GM19455 (cell line): ENCODE results near the gene LRRC57.
A peak's percentile ranks its signal among the peaks of the same experiment; 100 is the strongest.

Experiments
- ATAC-seq: cut with Tn5 transposase; IDR thresholded peaks from one replicate; pipeline ENCODE4 v1.9.1; 2021; ENCODE audit not compliant: unreplicated experiment

The LRRC57 gene

DNA sequence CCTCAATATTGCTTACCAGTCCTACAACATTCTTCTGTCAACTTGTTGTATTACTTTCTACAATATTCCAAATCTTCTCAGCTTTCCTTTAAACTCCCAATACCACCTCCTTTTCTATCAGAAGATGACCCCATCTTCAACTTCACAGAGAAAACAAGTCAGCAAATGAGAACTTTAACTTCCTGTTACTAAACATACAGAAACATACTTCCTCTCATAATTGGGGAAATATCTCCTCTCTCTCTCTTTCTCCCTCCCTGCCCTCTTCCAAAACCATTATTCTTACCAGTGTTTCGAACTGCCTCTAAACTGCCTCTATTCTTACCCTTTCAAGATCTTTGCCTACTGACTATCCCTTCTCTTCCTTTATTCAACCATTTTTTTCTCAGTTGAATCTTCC lies 54.9 kb downstream of the LRRC57 start:
- ATAC-seq: no peak

DNA sequence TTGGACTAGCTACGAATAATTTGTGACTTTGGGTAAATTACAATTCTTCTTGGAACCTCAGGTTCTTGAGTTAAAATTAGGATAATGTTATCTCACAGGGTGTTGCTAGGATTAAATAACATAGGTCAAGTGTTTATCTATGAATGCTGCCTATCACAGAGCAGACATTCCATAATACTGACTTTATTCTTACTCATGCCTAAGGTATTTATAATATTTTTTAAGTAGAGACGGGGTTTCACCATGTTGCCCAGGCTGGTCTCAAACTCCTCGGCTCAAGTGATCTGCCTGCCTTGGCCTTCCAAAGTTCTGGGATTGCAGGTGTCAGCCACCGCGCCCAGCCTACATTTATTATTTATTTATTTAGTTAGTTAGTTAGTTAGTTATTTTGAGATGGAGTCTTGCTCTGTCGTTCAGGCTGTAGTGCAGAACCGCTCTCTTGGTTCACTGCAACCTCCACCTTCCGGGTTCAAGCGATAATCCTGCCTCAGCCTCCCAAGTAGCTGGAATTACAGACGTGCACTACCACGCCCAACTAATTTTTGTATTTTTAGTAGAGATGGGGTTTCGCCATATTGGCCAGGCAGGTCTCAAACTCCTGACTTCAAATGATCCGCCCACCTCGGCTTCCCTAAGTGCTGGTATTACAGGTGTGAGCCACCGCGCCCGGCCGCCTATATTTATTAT lies 56.9 kb downstream of the LRRC57 start:
- ATAC-seq: no peak

DNA sequence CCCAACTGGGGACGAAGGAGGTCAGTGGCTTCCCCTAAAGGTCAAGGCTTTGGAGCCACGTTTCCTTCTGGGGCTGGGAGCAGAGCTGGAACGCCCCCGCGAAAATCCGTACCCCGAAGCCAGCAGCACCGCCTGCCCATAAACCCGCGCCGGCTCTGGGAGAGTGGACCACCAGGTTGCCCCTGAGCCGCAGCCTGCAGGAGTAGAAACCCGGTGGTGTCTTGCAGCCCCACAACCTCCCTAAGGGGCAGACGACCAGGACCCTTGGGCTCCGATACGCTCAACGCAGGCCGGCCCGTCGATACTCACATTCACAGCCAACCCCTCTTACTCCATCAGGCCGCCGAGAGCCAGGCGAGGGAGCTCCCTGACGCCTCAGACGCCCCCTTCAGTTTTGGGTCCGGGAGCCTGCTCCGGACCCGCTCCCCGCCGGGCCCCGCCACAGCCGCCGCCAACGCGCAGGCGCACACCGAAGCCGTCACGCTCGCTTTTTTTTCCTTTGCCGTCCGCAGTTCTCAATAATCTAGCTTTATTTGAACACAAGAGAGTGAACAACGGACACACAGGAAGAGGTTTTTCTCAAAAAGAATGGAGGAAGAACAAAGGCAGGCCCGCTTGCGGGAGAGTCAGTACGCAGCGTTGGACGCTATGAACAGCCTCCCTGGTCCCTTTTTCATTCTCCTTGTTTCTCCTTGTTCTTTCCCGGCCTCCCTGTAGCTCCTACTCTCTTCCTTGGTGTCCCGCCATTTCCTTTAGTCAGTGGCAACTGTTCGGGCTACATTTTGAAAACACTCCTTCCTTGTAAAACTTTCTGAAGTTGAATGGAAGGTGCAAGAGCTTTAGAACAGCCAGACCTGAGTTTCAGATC lies 57.7 kb downstream of the LRRC57 start, which contains the start of gene ZNF106:
TSS of gene ZNF106 (minus strand) at position 471 of the 868 bp plus-strand sequence. CDS start 18,852 bp downstream, outside the sequence.
- peak; percentile 63 for ATAC-seq

DNA sequence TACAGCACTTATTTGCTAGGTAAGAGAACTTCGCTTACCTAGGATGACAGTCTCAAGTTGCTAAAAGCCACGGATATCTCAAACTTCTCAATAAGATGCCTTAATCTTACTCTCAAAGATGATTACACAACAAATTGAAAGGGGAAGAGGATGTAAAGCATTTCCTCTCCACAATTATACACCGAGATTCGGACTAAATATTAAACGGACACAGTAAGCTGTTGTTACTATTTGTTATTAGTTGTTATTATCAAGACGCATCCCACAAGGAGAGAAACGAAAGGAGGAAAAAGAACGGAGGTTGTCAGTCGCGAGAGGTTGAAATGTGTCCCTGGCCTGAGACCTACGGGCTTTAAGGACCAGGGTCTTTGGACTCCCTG lies 58.3 kb downstream of the LRRC57 start:
- no peak for ATAC-seq
